ENCODE measurements around the gene RMRP. TPM values are rescaled to one million over a fixed set of nuclear protein-coding genes. Genes with fewer than 3 reads are reported as not detected.

The RMRP gene
- polyA plus RNA-seq, 1 of the 3 experiments (the other 2 are of a cell fraction), result 64.9 TPM

GRCh38 chr9:35635730-35636129 lies 22.1 kb downstream of the RMRP start:
- POLR2A ChIA-PET, result no interaction called here

More at GRCh38 chr9:35635730-35636129, 22.1 kb downstream of the RMRP start:
- Histone ChIP-seq H3K4me2 (no peak overlapping the region), H4K20me1 (ENCODE audit: insufficient read depth) (no peaks in the 10 kb centered on the region), H3K36me3 (replicated peaks in 1 of 2; ENCODE audit: control insufficient read depth in 1 of 2, insufficient read depth in 2 of 2, low read length in 1 of 2) (no peaks in the 10 kb centered on the region), H3K4me3 (ENCODE audit: low read depth in 2 of 2, low read length in 1 of 2) (no peak overlapping the region), H3K27me3 (ENCODE audit: insufficient read depth) (no peaks in the 10 kb centered on the region), H3K9me2 (no peaks in the 10 kb centered on the region), H2AFZ (ENCODE audit: low read depth) (no peak overlapping the region), H3F3A (replicated peaks; ENCODE audit: insufficient read depth) (no peaks in the 10 kb centered on the region), H3K4me1 (ENCODE audit: control insufficient read depth in 1 of 2, insufficient read depth in 2 of 2, low read depth in 1 of 2, low read length in 1 of 2) (no peaks in the 10 kb centered on the region), H3K27ac (ENCODE audit: low read depth in 2 of 2, low read length in 1 of 2) (no peak overlapping the region), H3K9ac (no peak overlapping the region), H3K79me2 (ENCODE audit: insufficient read depth) (no peaks in the 10 kb centered on the region), H3K9me3 (no peaks in the 10 kb centered on the region)
- CTCF ChIA-PET, result interaction anchor here (1.6 to 2.7 kb wide), 3 partner anchors 10 to 24 kb away, joined by 7 to 9 read pairs (median 8); no protein-coding TSS in a partner anchor
- DNase-seq, result no peak
- TF ChIP-seq IRF3 (IDR thresholded peaks at IDR 0.05; ENCODE audit: low read depth, low read length), result no peak
- no peak for TF ChIP-seq MXI1 (IDR thresholded peaks at IDR 0.05; ENCODE audit: low read depth, low read length)
- TF ChIP-seq CHD2 (IDR thresholded peaks at IDR 0.05; ENCODE audit: low read length, partially characterized antibody), result no peak
- TF ChIP-seq SIN3A (IDR thresholded peaks at IDR 0.05; ENCODE audit: borderline replicate concordance, low read depth, low read length), result no peak
- no peak for TF ChIP-seq TCF12 (IDR thresholded peaks at IDR 0.05)
- TF ChIP-seq USF2 (IDR thresholded peaks at IDR 0.05; ENCODE audit: borderline replicate concordance, low read depth, low read length), result no peak
- TF ChIP-seq RXRA (IDR thresholded peaks at IDR 0.05; ENCODE audit: borderline replicate concordance, low read depth), result no peak
- TF ChIP-seq, protein P1, sequence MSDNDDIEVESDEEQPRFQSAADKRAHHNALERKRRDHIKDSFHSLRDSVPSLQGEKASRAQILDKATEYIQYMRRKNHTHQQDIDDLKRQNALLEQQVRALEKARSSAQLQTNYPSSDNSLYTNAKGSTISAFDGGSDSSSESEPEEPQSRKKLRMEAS (IDR thresholded peaks at IDR 0.05; ENCODE audit: low read depth), result no peak
- no peak for TF ChIP-seq RCOR1 (IDR thresholded peaks at IDR 0.05; ENCODE audit: low read length)
- TF ChIP-seq RFX5 (IDR thresholded peaks at IDR 0.05; ENCODE audit: low read length), result no peak
- TF ChIP-seq JUND (IDR thresholded peaks at IDR 0.05), result no peak
- TF ChIP-seq FOXM1 (IDR thresholded peaks at IDR 0.05; ENCODE audit: low read depth), result no peak
- TF ChIP-seq POLR2AphosphoS5 (IDR thresholded peaks at IDR 0.05; ENCODE audit: low read depth, low read length), result no peak
- TF ChIP-seq, protein P2, sequence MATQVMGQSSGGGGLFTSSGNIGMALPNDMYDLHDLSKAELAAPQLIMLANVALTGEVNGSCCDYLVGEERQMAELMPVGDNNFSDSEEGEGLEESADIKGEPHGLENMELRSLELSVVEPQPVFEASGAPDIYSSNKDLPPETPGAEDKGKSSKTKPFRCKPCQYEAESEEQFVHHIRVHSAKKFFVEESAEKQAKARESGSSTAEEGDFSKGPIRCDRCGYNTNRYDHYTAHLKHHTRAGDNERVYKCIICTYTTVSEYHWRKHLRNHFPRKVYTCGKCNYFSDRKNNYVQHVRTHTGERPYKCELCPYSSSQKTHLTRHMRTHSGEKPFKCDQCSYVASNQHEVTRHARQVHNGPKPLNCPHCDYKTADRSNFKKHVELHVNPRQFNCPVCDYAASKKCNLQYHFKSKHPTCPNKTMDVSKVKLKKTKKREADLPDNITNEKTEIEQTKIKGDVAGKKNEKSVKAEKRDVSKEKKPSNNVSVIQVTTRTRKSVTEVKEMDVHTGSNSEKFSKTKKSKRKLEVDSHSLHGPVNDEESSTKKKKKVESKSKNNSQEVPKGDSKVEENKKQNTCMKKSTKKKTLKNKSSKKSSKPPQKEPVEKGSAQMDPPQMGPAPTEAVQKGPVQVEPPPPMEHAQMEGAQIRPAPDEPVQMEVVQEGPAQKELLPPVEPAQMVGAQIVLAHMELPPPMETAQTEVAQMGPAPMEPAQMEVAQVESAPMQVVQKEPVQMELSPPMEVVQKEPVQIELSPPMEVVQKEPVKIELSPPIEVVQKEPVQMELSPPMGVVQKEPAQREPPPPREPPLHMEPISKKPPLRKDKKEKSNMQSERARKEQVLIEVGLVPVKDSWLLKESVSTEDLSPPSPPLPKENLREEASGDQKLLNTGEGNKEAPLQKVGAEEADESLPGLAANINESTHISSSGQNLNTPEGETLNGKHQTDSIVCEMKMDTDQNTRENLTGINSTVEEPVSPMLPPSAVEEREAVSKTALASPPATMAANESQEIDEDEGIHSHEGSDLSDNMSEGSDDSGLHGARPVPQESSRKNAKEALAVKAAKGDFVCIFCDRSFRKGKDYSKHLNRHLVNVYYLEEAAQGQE (IDR thresholded peaks at IDR 0.05; ENCODE audit: low read depth, low read length), result no peak
- TF ChIP-seq, protein P3, sequence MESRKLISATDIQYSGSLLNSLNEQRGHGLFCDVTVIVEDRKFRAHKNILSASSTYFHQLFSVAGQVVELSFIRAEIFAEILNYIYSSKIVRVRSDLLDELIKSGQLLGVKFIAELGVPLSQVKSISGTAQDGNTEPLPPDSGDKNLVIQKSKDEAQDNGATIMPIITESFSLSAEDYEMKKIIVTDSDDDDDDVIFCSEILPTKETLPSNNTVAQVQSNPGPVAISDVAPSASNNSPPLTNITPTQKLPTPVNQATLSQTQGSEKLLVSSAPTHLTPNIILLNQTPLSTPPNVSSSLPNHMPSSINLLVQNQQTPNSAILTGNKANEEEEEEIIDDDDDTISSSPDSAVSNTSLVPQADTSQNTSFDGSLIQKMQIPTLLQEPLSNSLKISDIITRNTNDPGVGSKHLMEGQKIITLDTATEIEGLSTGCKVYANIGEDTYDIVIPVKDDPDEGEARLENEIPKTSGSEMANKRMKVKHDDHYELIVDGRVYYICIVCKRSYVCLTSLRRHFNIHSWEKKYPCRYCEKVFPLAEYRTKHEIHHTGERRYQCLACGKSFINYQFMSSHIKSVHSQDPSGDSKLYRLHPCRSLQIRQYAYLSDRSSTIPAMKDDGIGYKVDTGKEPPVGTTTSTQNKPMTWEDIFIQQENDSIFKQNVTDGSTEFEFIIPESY (IDR thresholded peaks at IDR 0.05; ENCODE audit: borderline replicate concordance, low read depth), result no peak
